Cardiac fibroblast (primary cell): ENCODE data around the gene MIF.

ENCODE experiments used
- DNase-seq, 2 donors: peaks; one replicate each; pipeline versions ENCODE4 v3.0.0 to v3.0.0-alpha.2; 2010; ENCODE audit warnings: low read depth in 2 of 2
- H3K4me3 ChIP-seq, 2 donors: replicated peaks in 1 of 2; 1 replicate in 1 of 2; 2 replicates in 1 of 2; pipeline ENCODE4 v1.5.1; 2011; ENCODE audit warnings: low read depth in 2 of 2, low read length in 2 of 2, mild to moderate bottlenecking in 2 of 2, moderate library complexity in 1 of 2
- CTCF ChIP-seq: IDR thresholded peaks from one replicate; pipeline ENCODE4 v1.5.1; 2011; ENCODE audit warnings: low read depth, mild to moderate bottlenecking, low read length, inconsistent platforms

Gene MIF

DNA sequence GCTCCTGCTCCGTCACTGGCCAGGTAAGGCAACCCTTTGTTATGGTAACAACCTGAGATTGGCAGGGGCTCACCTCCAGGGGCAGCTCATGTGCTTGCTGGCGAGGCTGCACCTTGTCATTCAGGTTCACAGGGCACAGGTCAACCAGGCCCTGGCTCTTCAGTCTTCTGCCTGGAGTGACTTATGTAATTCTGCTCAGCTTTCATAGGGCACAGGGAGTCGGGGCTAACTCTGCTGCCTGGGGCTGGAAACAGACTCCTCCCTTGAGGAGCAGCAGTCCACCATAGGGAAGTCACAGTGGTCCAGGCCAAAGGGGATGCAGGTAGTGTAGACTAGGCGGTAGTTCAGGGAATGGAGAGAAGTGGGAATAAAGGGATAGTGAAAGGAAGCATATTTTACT lies 1.5 kb upstream of the MIF start:
- no peak for DNase-seq
- no peak for TF ChIP-seq CTCF

DNA sequence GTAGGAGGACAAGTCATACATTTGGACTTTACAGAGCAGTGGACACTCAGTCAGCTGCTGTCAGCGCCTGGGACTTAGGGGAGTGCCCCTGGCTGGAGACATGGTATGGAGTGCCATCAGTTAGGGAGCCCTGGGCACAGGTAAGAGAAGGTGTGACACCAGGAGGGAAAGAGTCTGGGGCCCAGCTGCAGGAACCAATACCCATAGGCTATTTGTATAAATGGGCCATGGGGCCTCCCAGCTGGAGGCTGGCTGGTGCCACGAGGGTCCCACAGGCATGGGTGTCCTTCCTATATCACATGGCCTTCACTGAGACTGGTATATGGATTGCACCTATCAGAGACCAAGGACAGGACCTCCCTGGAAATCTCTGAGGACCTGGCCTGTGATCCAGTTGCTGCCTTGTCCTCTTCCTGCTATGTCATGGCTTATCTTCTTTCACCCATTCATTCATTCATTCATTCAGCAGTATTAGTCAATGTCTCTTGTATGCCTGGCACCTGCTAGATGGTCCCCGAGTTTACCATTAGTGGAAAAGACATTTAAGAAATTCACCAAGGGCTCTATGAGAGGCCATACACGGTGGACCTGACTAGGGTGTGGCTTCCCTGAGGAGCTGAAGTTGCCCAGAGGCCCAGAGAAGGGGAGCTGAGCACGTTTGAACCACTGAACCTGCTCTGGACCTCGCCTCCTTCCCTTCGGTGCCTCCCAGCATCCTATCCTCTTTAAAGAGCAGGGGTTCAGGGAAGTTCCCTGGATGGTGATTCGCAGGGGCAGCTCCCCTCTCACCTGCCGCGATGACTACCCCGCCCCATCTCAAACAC lies 850 bp upstream of the MIF start:
- DNase-seq: no peak
- TF ChIP-seq CTCF: no peak
- H3K4me3 ChIP-seq: peak overlapping the region; percentile 47 to 92

More for the DNA sequence above, 1.5 kb upstream of the MIF start:
- H3K4me3 ChIP-seq: no peak overlapping the region

- TF ChIP-seq CTCF: peak; percentile 45
- peak; percentile 79 to 83 for DNase-seq
- peak overlapping the region; percentile 78 to 92 for H3K4me3 ChIP-seq
These were observed 771 bp downstream of the MIF start for GRCh38 chr22:23894710-23895598.

- H3K4me3 ChIP-seq: peak overlapping the region; percentile 78 to 92
- no peak for DNase-seq
- no peak for TF ChIP-seq CTCF
These were observed 1.5 kb downstream of the MIF start for GRCh38 chr22:23895599-23896144.

GRCh38 chr22:23896166-23896522 lies 2.0 kb downstream of the MIF start:
- no peak for TF ChIP-seq CTCF
- H3K4me3 ChIP-seq: peak overlapping the region in 1 of 2 donors; percentile 92
- no peak for DNase-seq

DNA sequence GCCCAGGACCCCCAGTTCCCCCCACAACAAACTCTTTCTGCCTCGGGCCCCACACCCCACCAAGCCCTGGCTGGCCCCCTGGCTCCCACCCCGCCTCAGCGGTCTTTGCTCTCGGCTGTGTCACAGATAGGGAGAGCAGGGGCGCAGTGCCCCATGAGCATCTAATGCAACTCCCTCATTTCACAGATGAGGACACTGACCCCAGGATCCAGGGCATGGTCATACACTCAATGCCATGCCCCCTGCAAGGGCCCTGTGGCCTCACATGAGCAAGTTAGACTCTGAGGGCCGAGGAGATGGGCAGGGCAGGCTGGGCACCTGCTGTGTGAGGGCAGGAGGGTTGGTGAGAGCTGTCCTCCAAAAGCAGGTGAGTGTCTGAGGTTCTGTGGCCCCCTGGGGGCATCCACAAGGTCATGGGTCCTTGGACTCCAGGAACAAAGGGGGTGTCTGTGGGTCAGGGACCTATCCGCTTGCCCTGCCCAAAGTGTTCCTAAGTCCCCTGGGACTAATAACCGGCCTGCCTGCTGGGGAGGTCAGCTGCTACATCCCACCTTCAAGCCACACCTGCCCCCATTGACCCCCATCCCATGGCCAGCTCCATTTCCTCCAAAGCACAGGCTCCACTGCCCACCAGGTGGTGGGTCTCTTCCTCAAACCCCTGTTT lies 2.5 kb downstream of the MIF start:
- no peak for DNase-seq
- H3K4me3 ChIP-seq: no peak overlapping the region
- TF ChIP-seq CTCF: no peak
